Heart left ventricle (tissue), 13 donors: ENCODE results near the gene COL15A1.

Experiments
- POLR2A ChIP-seq, 2 donors: fragments of 450-650 bp; IDR thresholded peaks; one replicate each; pipeline ENCODE4 v1.6.1; 2017; ENCODE audit warnings: antibody characterized with exemption in 2 of 2, mild to moderate bottlenecking in 2 of 2, moderate library complexity in 2 of 2
- TF ChIP-seq, protein P1 (sequence below), 12 donors: fragments of 200-600 bp; sonication (generic) in 4 of 12; IDR thresholded peaks; one replicate each; pipeline versions ENCODE4 v1.5.0 to v1.8.0; 2018 to 2022; ENCODE audit warnings: antibody characterized with exemption in 12 of 12, mild to moderate bottlenecking in 5 of 12
- donor health status: ischemic (EF 13 %, LVEDD 7.1; RV severe dilation, severe dysfunction).
- donor health status: DM: no; HTN: yes; CAD: no.
- donor health status: DM: no; HTN: no; CAD: no.
- donor health status: ischemic (EF 25% LVEDD 6.9; RV normal size, moderate dysfunction).
- donor health status: ischemic (EF 25% LVEDD 5.7; RV mildly dilated, moderate dysfunction).
- donor health status: ischemic (EF 35%, LVEDD 5.7; RV mildly dilated, moderate dysfunction).
- donor health status: nonischemic (EF 11% LVEDD 7.7; RV severe dilation, severe dysfunction).
- donor health status: DM: yes; HTN: yes; CAD: no.
- donor health status: PGD.
- donor health status: ischemic (EF 29% LVEDD 5.4; RV normal size, mild dysfunction).
- donor health status: nonischemic (EF 23%, LVEDD 6.1; RV moderate dilation, normal function).

DNA sequence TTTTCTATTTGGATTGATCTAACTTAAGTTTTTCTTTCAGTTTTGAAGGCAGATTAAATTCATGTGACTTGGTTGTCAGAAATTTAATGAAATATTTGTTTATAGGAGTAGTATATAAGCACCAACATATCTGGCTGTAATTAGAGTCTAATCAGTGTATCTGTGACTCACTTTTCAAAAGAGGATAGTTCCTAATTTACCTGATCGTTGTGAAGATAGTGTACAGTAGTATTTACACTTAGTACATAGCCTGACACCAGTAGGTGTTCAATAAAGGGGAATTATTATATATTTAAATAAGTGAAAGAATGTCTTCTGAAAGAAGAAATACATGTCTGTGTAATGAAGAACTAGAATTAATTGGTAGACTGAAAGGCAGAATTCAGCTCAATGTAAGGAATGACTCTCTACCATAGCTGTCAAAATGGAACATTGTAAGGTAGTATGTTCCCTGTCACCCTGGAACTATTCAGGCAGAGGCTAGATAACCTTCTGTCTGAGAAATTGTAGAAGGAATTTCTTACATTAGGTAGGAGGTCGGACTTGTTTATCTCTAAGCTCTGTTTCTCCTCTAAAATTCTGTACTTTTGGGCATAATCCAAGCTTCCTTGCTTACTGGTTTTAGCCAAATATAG is 169.8 kb downstream of the COL15A1 start:
- TF ChIP-seq, protein P1, sequence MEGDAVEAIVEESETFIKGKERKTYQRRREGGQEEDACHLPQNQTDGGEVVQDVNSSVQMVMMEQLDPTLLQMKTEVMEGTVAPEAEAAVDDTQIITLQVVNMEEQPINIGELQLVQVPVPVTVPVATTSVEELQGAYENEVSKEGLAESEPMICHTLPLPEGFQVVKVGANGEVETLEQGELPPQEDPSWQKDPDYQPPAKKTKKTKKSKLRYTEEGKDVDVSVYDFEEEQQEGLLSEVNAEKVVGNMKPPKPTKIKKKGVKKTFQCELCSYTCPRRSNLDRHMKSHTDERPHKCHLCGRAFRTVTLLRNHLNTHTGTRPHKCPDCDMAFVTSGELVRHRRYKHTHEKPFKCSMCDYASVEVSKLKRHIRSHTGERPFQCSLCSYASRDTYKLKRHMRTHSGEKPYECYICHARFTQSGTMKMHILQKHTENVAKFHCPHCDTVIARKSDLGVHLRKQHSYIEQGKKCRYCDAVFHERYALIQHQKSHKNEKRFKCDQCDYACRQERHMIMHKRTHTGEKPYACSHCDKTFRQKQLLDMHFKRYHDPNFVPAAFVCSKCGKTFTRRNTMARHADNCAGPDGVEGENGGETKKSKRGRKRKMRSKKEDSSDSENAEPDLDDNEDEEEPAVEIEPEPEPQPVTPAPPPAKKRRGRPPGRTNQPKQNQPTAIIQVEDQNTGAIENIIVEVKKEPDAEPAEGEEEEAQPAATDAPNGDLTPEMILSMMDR (IDR thresholded peaks at IDR 0.05): no peak
- no peak for TF ChIP-seq POLR2A (IDR thresholded peaks at IDR 0.05)
